Medulla oblongata (tissue), 1 donor: Measurements from ENCODE around the gene OCEL1.

Source experiments
- DNase-seq: peaks from one replicate; pipeline ENCODE4 v3.0.0-alpha.2; 2015; ENCODE audit errors: extremely low spot score

Gene OCEL1

GRCh38 chr19:17240062-17240752 lies 14.2 kb downstream of the OCEL1 start:
- no peak for DNase-seq

GRCh38 chr19:17240826-17241399 lies 14.9 kb downstream of the OCEL1 start:
- no peak for DNase-seq

- DNase-seq, result no peak
Observed at GRCh38 chr19:17242431-17243208, 16.6 kb downstream of the OCEL1 start.

- DNase-seq, result no peak
Observed at GRCh38 chr19:17243211-17243829, 17.3 kb downstream of the OCEL1 start.

GRCh38 chr19:17243830-17244617 lies 18.0 kb downstream of the OCEL1 start:
- no peak for DNase-seq

- no peak for DNase-seq
Observed at GRCh38 chr19:17244618-17245534, 18.9 kb downstream of the OCEL1 start.

- no peak for DNase-seq
Observed at GRCh38 chr19:17245535-17245984, 19.5 kb downstream of the OCEL1 start, which contains the start of gene NR2F6. Gene NR2F6 (minus strand): TSS chr19:17245919. CDS start chr19:17245220, 699 bp downstream.

GRCh38 chr19:17246681-17247425 lies 20.8 kb downstream of the OCEL1 start:
- no peak for DNase-seq

- DNase-seq, result no peak
Observed at GRCh38 chr19:17248011-17248776, 22.2 kb downstream of the OCEL1 start.

GRCh38 chr19:17249887-17250548 lies 24.0 kb downstream of the OCEL1 start:
- no peak for DNase-seq

- no peak for DNase-seq
Observed at GRCh38 chr19:17254636-17255035, 28.6 kb downstream of the OCEL1 start.

- no peak for DNase-seq
Observed at GRCh38 chr19:17255150-17255621, 29.2 kb downstream of the OCEL1 start.

GRCh38 chr19:17256130-17256529 lies 30.1 kb downstream of the OCEL1 start:
- no peak for DNase-seq

GRCh38 chr19:17259118-17259780 lies 33.2 kb downstream of the OCEL1 start:
- DNase-seq, result no peak

- DNase-seq, result no peak
Observed at GRCh38 chr19:17259934-17260333, 33.9 kb downstream of the OCEL1 start.

GRCh38 chr19:17260842-17261325 lies 34.9 kb downstream of the OCEL1 start:
- peak; percentile 67 for DNase-seq

- no peak for DNase-seq
Observed at GRCh38 chr19:17262557-17262956, 36.5 kb downstream of the OCEL1 start.
